ENCODE results near the gene CARS1. TPM values are rescaled to one million over a fixed set of nuclear protein-coding genes. Genes with fewer than 3 reads are reported as not detected.

The CARS1 gene
- total RNA-seq, 3 donors from 2014 or later: 40.9 to 61.0 (median 43.3) TPM

DNA sequence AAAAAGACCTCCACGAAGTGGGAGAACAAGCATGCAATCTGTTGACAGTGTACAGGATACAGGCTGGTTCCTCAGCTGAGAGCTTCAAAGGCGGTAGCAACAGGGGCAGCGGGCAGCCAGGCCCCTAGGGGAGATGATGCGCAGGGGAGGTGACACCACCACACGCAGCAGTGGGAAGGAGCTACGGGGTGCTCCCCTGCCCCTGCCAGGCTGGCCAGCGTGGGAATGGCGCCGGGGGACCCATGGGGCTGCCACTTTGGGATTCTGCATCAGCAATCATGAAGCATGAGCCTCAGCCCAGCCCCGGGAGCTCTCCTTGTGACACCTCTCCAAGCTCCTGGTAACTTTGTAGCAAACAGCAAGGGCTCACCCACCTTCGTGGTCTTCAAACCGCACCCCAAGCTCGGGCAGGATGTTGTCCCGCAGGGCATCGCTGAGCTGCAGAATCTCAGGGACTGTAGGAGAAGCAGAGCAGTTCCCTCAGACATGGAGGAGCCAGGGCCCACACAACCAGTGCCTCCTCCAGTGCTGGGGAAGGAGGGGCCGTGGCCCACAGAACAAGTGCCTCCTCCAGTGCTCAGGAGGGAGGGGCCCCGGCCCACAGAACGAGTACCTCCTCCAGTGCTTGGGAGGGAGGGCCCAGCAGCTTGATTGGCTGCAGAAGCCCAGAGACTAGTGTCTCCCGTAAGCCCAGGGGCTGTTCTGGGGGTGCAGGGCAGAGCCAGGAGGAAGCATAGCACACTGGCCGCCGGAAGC, 50.5 kb downstream of the CARS1 start:
- intact Hi-C loops (cut with DNase I, micrococcal nuclease): no loop called here
- Histone ChIP-seq H3K4me3 (no peak overlapping the region), H3K9me3 (no peaks in the 10 kb centered on the region), H3K36me3 (ENCODE audit: low read depth) (peaks cover 5% of the 10 kb centered on the region), H3K4me1 (ENCODE audit: low read depth) (no peaks in the 10 kb centered on the region)
- ATAC-seq (peak; percentile 49), DNase-seq (peak in 1 of 3 donors; percentile 19)
- TF ChIP-seq CTCF (IDR thresholded peaks at IDR 0.05): no peak

GRCh38 chr11:3004481-3004880, 52.7 kb downstream of the CARS1 start:
- no peak overlapping the region for H3K4me3 ChIP-seq
- no peaks in the 10 kb centered on the region for H3K36me3 ChIP-seq (ENCODE audit: low read depth)
- DNase-seq (peak in 1 of 3 donors; percentile 11), ATAC-seq (no peak)
- no peaks in the 10 kb centered on the region for H3K9me3 ChIP-seq
- H3K4me1 ChIP-seq (ENCODE audit: low read depth): no peaks in the 10 kb centered on the region
- no peak for TF ChIP-seq CTCF (IDR thresholded peaks at IDR 0.05)
- intact Hi-C loops (cut with DNase I, micrococcal nuclease): no loop called here

- DNase-seq (peak in 1 of 3 donors; percentile 8), ATAC-seq (no peak)
- intact Hi-C loops (cut with DNase I, micrococcal nuclease): no loop called here
- H3K36me3 ChIP-seq (ENCODE audit: low read depth): no peaks in the 10 kb centered on the region
- no peak overlapping the region for H3K4me3 ChIP-seq
- no peaks in the 10 kb centered on the region for H3K4me1 ChIP-seq (ENCODE audit: low read depth)
- H3K9me3 ChIP-seq: no peaks in the 10 kb centered on the region
- no peak for TF ChIP-seq CTCF (IDR thresholded peaks at IDR 0.05)
Measured at GRCh38 chr11:3003396-3004231, 53.6 kb downstream of the CARS1 start.

- no peak overlapping the region for H3K4me3 ChIP-seq
- no peaks in the 10 kb centered on the region for H3K4me1 ChIP-seq (ENCODE audit: low read depth)
- intact Hi-C loops (cut with DNase I, micrococcal nuclease): no loop called here
- TF ChIP-seq CTCF (IDR thresholded peaks at IDR 0.05): no peak
- DNase-seq (no peak), ATAC-seq (no peak)
- no peaks in the 10 kb centered on the region for H3K36me3 ChIP-seq (ENCODE audit: low read depth)
- H3K9me3 ChIP-seq: no peaks in the 10 kb centered on the region
Measured at GRCh38 chr11:3002871-3003270, 54.4 kb downstream of the CARS1 start.

- DNase-seq: no peak
- no peak for ATAC-seq
- H3K4me1 ChIP-seq (ENCODE audit: low read depth): no peaks in the 10 kb centered on the region
- H3K9me3 ChIP-seq: no peaks in the 10 kb centered on the region
- H3K4me3 ChIP-seq: no peak overlapping the region
- TF ChIP-seq CTCF (IDR thresholded peaks at IDR 0.05): no peak
- no peaks in the 10 kb centered on the region for H3K36me3 ChIP-seq (ENCODE audit: low read depth)
- intact Hi-C loops (cut with DNase I, micrococcal nuclease): no loop called here
Measured at GRCh38 chr11:3002351-3002861, 54.8 kb downstream of the CARS1 start.

All from mucosa of descending colon (tissue), 3 donors.